ENCODE data around the gene RPL36. TPM values are rescaled to one million over a fixed set of nuclear protein-coding genes. Genes with fewer than 3 reads are reported as not detected.

RPL36 gene
- total RNA-seq, 1 experiment from 2014 or later = 497 TPM

DNA sequence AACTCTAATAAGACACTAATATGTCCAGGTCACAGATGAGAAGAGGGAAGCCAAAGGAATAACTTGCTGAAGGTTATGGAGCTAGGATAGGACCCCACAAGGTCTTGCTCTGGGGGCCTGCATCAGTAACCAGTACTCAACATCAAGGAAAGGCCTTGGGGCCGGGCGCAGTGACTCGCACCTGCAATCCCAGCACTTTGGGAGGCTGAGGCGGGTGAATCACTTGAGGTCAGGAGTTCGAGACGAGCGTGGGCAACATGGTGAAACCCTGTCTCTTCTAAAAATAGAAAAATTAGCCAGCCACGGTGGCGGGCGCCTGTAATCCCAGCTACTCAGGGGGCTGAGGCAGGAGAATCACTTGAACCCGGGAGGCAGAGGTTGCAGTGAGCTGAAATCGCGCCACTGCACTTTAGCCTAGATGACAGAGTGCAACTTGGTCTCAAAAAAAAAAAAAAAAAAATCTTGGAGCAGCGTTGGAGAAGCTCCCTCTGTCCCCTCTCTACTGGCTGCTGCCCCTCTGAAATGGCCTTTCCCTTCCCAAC, 28.0 kb downstream of the RPL36 start:
- BruUV-seq (replicated peaks) = no TSS peak
- CTCF ChIA-PET = interaction anchor here (0.7 kb wide), 2 partner anchors 179 to 520 kb away, joined by 4 to 6 read pairs; no protein-coding TSS in a partner anchor
- Mint-ChIP-seq H3K27ac (ENCODE audit: unreplicated experiment) (peak overlapping the region; percentile 96), H3K4me1 (ENCODE audit: low read depth, unreplicated experiment) (no peaks in the 10 kb centered on the region), H3K27me3 (ENCODE audit: unreplicated experiment) (no peaks in the 10 kb centered on the region), H3K36me3 (ENCODE audit: insufficient read depth, unreplicated experiment) (peaks cover 62% of the 10 kb centered on the region), H3K4me3 (ENCODE audit: low read depth, unreplicated experiment) (peak overlapping the region; percentile 73), H3K9me3 (ENCODE audit: low read depth, unreplicated experiment) (no peaks in the 10 kb centered on the region)
- intact Hi-C loops (cut with micrococcal nuclease; ENCODE audit: unreplicated experiment) = no loop called here
- TF ChIP-seq, protein P1, sequence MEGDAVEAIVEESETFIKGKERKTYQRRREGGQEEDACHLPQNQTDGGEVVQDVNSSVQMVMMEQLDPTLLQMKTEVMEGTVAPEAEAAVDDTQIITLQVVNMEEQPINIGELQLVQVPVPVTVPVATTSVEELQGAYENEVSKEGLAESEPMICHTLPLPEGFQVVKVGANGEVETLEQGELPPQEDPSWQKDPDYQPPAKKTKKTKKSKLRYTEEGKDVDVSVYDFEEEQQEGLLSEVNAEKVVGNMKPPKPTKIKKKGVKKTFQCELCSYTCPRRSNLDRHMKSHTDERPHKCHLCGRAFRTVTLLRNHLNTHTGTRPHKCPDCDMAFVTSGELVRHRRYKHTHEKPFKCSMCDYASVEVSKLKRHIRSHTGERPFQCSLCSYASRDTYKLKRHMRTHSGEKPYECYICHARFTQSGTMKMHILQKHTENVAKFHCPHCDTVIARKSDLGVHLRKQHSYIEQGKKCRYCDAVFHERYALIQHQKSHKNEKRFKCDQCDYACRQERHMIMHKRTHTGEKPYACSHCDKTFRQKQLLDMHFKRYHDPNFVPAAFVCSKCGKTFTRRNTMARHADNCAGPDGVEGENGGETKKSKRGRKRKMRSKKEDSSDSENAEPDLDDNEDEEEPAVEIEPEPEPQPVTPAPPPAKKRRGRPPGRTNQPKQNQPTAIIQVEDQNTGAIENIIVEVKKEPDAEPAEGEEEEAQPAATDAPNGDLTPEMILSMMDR (IDR thresholded peaks at IDR 0.05; ENCODE audit: unreplicated experiment) = no peak
- DNase-seq = no peak

DNA sequence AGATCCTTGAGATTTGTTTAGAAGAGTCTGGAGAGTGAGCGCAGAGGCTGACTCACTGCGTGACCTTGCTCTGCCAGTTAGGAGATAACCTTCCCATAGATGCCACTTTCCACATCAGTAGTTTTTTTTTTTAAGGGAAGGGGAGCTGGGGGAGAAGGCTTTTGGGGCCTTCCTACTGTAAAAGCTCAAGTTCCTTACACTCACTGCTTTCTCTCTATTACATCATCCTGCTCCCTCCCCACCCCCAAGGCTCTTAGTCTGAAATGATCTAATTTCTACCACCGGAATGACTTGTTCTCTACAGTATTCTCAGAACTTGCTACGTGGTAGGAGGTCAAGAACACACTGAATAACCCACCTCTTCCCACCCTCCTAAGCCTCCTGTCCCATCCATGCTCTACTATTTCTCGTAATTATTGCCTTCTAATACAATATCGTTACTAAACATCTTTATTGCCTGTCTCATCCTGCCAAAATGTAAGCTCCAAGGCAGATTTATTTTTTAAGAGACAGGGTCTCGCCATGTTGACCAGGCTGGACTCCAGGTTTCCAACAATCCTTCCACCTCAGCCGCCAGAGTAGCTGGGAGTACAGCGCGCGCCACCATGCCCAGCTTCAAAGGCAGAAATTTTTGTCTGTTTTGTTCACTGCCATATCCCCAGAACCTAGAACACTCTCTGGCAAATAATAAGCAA, 28.6 kb downstream of the RPL36 start:
- BruUV-seq (replicated peaks) = TSS peak; percentile 99
- DNase-seq = peak; percentile 46
- intact Hi-C loops (cut with micrococcal nuclease; ENCODE audit: unreplicated experiment) = no loop called here
- H3K27ac Mint-ChIP-seq (ENCODE audit: unreplicated experiment) = peak overlapping the region; percentile 96
- TF ChIP-seq, protein P1 (IDR thresholded peaks at IDR 0.05; ENCODE audit: unreplicated experiment) = no peak
- H3K36me3 Mint-ChIP-seq (ENCODE audit: insufficient read depth, unreplicated experiment) = peaks cover 58% of the 10 kb centered on the region
- no peaks in the 10 kb centered on the region for H3K4me1 Mint-ChIP-seq (ENCODE audit: low read depth, unreplicated experiment)
- CTCF ChIA-PET = interaction anchor here (0.6 to 0.7 kb wide), 2 partner anchors 179 to 574 kb away, joined by 3 to 6 read pairs; no protein-coding TSS in a partner anchor
- peak overlapping the region; percentile 73 for H3K4me3 Mint-ChIP-seq (ENCODE audit: low read depth, unreplicated experiment)
- no peaks in the 10 kb centered on the region for H3K9me3 Mint-ChIP-seq (ENCODE audit: low read depth, unreplicated experiment)
- no peaks in the 10 kb centered on the region for H3K27me3 Mint-ChIP-seq (ENCODE audit: unreplicated experiment)

DNA sequence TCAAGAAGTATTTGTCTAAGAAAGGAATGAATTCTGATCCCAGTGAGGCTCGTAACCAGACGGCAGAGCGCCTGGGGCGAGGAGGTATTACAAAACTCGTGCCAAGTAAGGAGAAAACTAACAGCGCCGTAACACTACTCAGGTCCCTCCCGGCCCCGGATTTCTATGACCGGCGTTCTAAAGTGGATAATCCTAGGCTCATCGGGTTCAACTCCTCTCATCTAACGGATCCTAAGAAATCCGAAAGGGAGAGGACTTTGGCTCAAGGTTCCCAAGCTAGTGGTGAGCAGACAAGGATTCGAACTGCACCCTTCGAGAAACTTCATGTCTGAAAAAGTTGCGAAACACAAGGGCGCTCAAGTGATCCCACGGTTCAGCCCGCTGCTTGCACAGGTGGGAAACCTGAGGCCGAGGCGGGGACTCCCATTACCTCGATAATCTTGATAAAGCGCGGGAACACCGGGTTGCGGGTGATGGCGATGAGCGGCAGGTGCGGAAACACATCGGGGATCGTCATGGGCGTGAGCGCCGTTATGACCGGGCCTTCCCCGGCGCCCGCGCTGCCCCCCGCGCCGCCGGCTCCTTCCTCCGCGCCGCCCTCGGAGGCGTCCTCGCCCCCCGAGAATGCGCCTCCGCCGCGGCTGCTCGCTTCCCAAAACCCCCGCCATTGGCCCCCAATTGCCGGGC, 29.3 kb downstream of the RPL36 start:
- TF ChIP-seq, protein P1 (IDR thresholded peaks at IDR 0.05; ENCODE audit: unreplicated experiment) = no peak
- Mint-ChIP-seq H3K4me1 (ENCODE audit: low read depth, unreplicated experiment) (no peaks in the 10 kb centered on the region), H3K27me3 (ENCODE audit: unreplicated experiment) (no peaks in the 10 kb centered on the region), H3K9me3 (ENCODE audit: low read depth, unreplicated experiment) (no peaks in the 10 kb centered on the region), H3K27ac (ENCODE audit: unreplicated experiment) (peak overlapping the region; percentile 96), H3K36me3 (ENCODE audit: insufficient read depth, unreplicated experiment) (peaks cover 53% of the 10 kb centered on the region), H3K4me3 (ENCODE audit: low read depth, unreplicated experiment) (peak overlapping the region; percentile 73)
- DNase-seq = no peak
- intact Hi-C loops (cut with micrococcal nuclease; ENCODE audit: unreplicated experiment) = no loop called here
- TSS peak; percentile 71 for BruUV-seq (replicated peaks)
- CTCF ChIA-PET = interaction anchor here (0.5 to 1.0 kb wide), 2 partner anchors 28 to 50 kb away, joined by 3 to 7 read pairs; no protein-coding TSS in a partner anchor

DNA sequence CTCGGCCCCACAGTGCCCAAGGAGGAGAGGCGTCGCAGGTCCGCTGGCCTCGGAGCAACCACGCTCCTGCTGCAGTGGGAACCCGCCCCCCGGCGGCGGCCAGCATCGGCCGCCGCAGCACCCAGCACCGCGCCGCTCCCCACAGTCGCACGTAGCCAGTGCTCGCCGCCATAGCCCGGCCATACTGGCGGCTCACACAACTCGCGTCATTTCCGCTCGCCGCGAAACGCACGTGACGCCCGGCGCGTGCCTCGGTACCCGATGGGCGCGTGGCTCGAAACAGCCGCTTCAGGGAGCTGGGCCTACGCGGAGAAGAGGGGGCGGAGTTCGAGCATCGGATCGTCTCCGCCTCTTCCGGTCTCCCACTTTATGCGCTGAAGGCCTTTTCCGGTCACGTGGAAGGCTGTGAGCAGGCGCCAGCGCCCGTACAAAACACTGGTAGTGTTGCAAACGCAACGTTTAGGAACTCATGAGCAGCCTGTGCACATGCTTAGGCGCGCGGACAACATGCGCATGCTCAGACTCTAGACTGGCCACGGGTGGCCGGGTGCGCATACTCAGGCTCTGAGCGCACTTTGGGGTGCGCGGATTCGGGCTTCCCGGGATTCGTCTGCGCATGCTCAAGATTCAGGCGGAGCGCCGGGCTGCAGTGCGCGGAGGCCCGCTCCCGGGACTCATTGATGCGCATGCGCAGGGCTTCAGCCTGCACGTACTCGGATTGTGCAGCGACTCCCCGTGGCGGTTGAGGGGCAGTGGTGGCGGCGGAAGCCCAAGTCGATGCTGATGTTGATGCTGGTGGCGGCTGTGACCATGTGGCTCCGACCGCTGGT, 30.1 kb downstream of the RPL36 start, which contains the start of the genes CATSPERD and LONP1:
Gene CATSPERD, plus strand, starts transcription at position 677 of the 830 bp plus-strand sequence. Its CDS starts 101 bp downstream, at position 778.
Gene LONP1, minus strand, starts transcription at position 186 of the 830 bp plus-strand sequence. Its CDS starts 14 bp downstream, at position 172.
- BruUV-seq (replicated peaks) = no TSS peak
- Mint-ChIP-seq H3K27ac (ENCODE audit: unreplicated experiment) (peak within 1 kb of the TSS; percentile 96), H3K27me3 (ENCODE audit: unreplicated experiment) (no peaks in the 10 kb centered on the region), H3K9me3 (ENCODE audit: low read depth, unreplicated experiment) (no peaks in the 10 kb centered on the region), H3K36me3 (ENCODE audit: insufficient read depth, unreplicated experiment) (peaks cover 47% of the 10 kb centered on the region), H3K4me1 (ENCODE audit: low read depth, unreplicated experiment) (no peaks in the 10 kb centered on the region), H3K4me3 (ENCODE audit: low read depth, unreplicated experiment) (peak within 1 kb of the TSS; percentile 73)
- TF ChIP-seq, protein P1 (IDR thresholded peaks at IDR 0.05; ENCODE audit: unreplicated experiment) = peak; percentile 63
- DNase-seq = peak; percentile 95
- intact Hi-C loops (cut with micrococcal nuclease; ENCODE audit: unreplicated experiment) = no loop called here
- CTCF ChIA-PET = interaction anchor here (0.5 to 1.0 kb wide), 3 partner anchors 29 to 332 kb away, joined by 3 to 7 read pairs (median 5); no protein-coding TSS in a partner anchor
